HL-60 (cell line): ENCODE results near the gene CCDC43.

ENCODE experiments used
- DNase-seq, 2 experiments: peaks; one replicate each; pipeline ENCODE4 v3.0.0-alpha.2; 2010 to 2020; ENCODE audit warnings: low read depth in 1 of 2, low spot score in 1 of 2
- H3K27ac ChIP-seq: fragments of 250-450 bp; sonication (Bioruptor Pico); replicated peaks from 2 replicates; pipeline ENCODE4 v1.5.1; 2020; ENCODE audit warnings: mild to moderate bottlenecking, moderate library complexity
- H3K27me3 ChIP-seq: fragments of 250-450 bp; sonication (Bioruptor Pico); 2 replicates; pipeline ENCODE4 v1.5.1; 2021; ENCODE audit warnings: mild to moderate bottlenecking, moderate library complexity; ENCODE audit not compliant: insufficient read depth, poor library complexity, severe bottlenecking
- H3K4me3 ChIP-seq: replicated peaks from 2 replicates; pipeline ENCODE4 v1.5.1; 2011; ENCODE audit warnings: mild to moderate bottlenecking, control low read depth, low read length; ENCODE audit not compliant: insufficient read depth
- GABPA ChIP-seq: IDR thresholded peaks from 2 replicates; pipeline ENCODE4 v1.6.1; 2012; ENCODE audit warnings: low read depth
- POLR2AphosphoS5 ChIP-seq: IDR thresholded peaks from 2 replicates; pipeline ENCODE4 v1.6.1; 2012; ENCODE audit warnings: low read depth
- SPI1 ChIP-seq: IDR thresholded peaks from 2 replicates; pipeline ENCODE4 v1.6.1; 2012; ENCODE audit warnings: low read depth, mild to moderate bottlenecking, borderline replicate concordance
- TF ChIP-seq, protein P1 (sequence below): IDR thresholded peaks from one replicate; pipeline ENCODE4 v1.5.1; 2011; ENCODE audit warnings: low read length, control low read depth, inconsistent platforms; ENCODE audit not compliant: insufficient read depth
- TF ChIP-seq, protein P2 (sequence below): IDR thresholded peaks from 2 replicates; pipeline ENCODE4 v1.6.1; 2012; ENCODE audit warnings: low read depth; ENCODE audit not compliant: insufficient replicate concordance

CCDC43 gene

DNA sequence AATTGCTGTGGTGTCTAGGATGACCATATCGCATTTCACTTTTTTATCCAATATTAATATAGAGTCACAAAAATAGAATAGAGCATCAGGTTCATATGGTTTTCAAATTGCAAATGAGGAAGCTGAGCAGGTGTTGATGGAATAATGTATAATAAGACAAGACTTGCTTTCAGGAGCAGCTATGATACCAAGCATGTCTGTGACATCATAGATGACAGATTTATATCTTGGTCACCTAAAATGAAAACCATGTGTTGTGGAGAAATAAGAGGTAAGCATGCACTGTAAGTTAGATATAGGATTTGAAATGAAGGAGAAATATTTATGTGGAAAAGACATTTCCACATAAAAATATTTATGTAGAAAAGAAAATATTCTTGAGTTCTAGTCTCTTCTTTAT is 24.7 kb downstream of the CCDC43 start:
- no peak overlapping the region for H3K27ac ChIP-seq
- no peak overlapping the region for H3K4me3 ChIP-seq
- DNase-seq = no peak
- no peaks in the 10 kb centered on the region for H3K27me3 ChIP-seq
- TF ChIP-seq SPI1 (no peak), POLR2AphosphoS5 (no peak), GABPA (no peak)

DNA sequence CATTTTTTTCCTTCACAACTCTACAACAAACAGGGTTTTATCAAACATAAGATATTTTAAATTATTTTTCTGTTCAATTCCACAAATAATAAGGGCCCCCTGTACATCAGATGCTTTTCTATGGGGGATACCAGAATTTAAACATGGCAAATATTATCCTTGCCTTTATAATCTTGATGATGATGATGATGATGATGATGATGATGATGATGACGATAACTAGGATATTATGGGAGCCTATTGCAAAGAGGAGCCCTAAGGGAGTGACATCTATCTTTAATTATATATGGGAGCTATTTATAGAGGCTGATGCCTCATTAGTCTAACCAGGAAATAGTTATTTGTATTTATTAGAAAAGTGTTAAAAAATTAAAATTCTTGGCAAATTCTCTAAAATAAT is 26.5 kb downstream of the CCDC43 start:
- DNase-seq = no peak
- H3K27me3 ChIP-seq = no peaks in the 10 kb centered on the region
- no peak overlapping the region for H3K4me3 ChIP-seq
- no peak overlapping the region for H3K27ac ChIP-seq
- TF ChIP-seq, protein P1, sequence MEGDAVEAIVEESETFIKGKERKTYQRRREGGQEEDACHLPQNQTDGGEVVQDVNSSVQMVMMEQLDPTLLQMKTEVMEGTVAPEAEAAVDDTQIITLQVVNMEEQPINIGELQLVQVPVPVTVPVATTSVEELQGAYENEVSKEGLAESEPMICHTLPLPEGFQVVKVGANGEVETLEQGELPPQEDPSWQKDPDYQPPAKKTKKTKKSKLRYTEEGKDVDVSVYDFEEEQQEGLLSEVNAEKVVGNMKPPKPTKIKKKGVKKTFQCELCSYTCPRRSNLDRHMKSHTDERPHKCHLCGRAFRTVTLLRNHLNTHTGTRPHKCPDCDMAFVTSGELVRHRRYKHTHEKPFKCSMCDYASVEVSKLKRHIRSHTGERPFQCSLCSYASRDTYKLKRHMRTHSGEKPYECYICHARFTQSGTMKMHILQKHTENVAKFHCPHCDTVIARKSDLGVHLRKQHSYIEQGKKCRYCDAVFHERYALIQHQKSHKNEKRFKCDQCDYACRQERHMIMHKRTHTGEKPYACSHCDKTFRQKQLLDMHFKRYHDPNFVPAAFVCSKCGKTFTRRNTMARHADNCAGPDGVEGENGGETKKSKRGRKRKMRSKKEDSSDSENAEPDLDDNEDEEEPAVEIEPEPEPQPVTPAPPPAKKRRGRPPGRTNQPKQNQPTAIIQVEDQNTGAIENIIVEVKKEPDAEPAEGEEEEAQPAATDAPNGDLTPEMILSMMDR = no peak
- TF ChIP-seq SPI1 = no peak
- TF ChIP-seq GABPA = no peak
- TF ChIP-seq, protein P2, sequence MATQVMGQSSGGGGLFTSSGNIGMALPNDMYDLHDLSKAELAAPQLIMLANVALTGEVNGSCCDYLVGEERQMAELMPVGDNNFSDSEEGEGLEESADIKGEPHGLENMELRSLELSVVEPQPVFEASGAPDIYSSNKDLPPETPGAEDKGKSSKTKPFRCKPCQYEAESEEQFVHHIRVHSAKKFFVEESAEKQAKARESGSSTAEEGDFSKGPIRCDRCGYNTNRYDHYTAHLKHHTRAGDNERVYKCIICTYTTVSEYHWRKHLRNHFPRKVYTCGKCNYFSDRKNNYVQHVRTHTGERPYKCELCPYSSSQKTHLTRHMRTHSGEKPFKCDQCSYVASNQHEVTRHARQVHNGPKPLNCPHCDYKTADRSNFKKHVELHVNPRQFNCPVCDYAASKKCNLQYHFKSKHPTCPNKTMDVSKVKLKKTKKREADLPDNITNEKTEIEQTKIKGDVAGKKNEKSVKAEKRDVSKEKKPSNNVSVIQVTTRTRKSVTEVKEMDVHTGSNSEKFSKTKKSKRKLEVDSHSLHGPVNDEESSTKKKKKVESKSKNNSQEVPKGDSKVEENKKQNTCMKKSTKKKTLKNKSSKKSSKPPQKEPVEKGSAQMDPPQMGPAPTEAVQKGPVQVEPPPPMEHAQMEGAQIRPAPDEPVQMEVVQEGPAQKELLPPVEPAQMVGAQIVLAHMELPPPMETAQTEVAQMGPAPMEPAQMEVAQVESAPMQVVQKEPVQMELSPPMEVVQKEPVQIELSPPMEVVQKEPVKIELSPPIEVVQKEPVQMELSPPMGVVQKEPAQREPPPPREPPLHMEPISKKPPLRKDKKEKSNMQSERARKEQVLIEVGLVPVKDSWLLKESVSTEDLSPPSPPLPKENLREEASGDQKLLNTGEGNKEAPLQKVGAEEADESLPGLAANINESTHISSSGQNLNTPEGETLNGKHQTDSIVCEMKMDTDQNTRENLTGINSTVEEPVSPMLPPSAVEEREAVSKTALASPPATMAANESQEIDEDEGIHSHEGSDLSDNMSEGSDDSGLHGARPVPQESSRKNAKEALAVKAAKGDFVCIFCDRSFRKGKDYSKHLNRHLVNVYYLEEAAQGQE = no peak
- TF ChIP-seq POLR2AphosphoS5 = no peak

DNA sequence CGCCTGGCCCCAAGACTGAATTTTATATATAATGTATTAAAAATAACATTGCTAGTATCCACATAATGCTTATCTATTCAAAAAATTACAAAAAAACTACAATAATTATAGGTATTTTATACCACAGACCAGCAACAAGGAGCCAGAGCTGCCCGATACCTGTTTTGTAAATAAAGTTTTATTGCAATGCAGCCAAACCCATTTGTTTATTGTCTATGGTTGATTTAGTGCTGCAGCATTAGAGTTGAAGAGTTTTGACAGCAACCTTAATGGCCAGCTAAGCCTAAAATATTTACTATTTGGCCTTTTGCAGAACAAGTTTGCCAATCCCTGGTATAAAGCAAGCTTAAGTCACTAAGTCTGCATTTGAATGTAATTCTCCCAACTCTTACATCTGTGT is 27.7 kb downstream of the CCDC43 start:
- H3K27ac ChIP-seq = no peak overlapping the region
- H3K27me3 ChIP-seq = no peaks in the 10 kb centered on the region
- DNase-seq = no peak
- TF ChIP-seq GABPA = no peak
- TF ChIP-seq, protein P2 = no peak
- TF ChIP-seq POLR2AphosphoS5 = no peak
- TF ChIP-seq SPI1 = no peak
- TF ChIP-seq, protein P1 = no peak
- H3K4me3 ChIP-seq = no peak overlapping the region

DNA sequence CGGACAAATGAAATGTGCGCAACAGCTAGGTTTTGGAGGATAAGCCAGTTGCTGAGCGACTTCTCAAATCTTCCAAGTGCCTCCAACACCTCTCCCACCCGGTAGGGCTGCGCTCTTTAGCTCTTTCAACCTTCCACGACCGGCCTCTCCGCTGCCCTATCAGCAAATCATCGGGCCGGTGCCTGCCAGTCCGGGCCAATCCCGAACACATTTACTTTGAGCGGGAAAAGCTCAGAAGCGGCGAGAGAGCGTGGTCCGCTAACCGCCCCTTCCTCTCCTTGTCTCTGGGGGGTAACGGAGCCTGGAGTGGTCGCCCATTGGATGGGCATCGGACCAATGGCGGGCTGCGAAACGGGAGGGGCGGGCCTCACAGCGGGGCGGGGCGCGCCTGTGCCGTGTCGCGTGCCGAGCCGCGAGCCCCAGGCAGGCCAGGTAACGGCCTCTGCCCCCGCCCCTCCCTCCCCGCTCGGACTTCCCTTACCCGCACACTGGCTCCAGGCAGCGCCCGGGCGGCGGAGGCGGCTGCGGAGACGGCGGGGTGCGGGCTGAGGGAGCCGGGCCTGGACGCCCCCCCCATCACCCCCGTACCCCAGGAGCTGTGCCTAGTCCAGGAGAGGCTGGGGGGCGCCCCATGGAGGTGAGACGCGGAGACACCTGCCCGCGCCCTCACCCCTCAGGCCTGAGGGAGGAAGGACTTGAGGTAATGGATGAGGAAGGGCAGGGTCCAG is 33.4 kb downstream of the CCDC43 start, which contains the start of gene MEIOC:
Gene MEIOC, plus strand, starts transcription at position 486 of the 728 bp plus-strand sequence. Its CDS starts 146 bp downstream, at position 632.
- no peak within 1 kb of the TSS for H3K27ac ChIP-seq
- H3K4me3 ChIP-seq = peak within 1 kb of the TSS; percentile 37
- peaks cover 6% of the 10 kb centered on the region for H3K27me3 ChIP-seq
- peak; percentile 48 to 50 for DNase-seq
- TF ChIP-seq GABPA (no peak), SPI1 (no peak), POLR2AphosphoS5 (no peak)
- TF ChIP-seq, protein P1 = peak; percentile 11
- TF ChIP-seq, protein P2 = no peak
